GM23338 (cell line): ENCODE data around the gene RAD23B. TPM values are rescaled to one million over a fixed set of nuclear protein-coding genes. Genes with fewer than 3 reads are reported as not detected.

Experiments used
- ATAC-seq: fragments of 200-7000 bp; cut with Tn5 transposase; 3 replicates; pipeline ENCODE4 v1.9.1; 2020
- DNase-seq: peaks from one replicate; pipeline ENCODE4 v3.0.0-alpha.2; 2015; ENCODE audit warnings: low spot score
- H2AFZ ChIP-seq: fragments of 200-600 bp; sonication (generic); 2 replicates; pipeline ENCODE4 v1.8.0; 2016; ENCODE audit warnings: antibody characterized with exemption, mild to moderate bottlenecking, moderate library complexity
- H3F3A ChIP-seq: fragments of 200-600 bp; sonication (generic); replicated peaks from 2 replicates; pipeline ENCODE4 v1.8.0; 2017; ENCODE audit warnings: antibody characterized with exemption, mixed run types, low read depth
- H3K27ac ChIP-seq: fragments of 200-600 bp; sonication (generic); 2 replicates; pipeline ENCODE4 v1.6.1; 2016; ENCODE audit warnings: low read depth
- H3K27me3 ChIP-seq: fragments of 200-600 bp; sonication (generic); 2 replicates; pipeline ENCODE4 v1.8.0; 2016; ENCODE audit warnings: mild to moderate bottlenecking, mixed run types, moderate library complexity; ENCODE audit not compliant: insufficient read depth
- H3K36me3 ChIP-seq: fragments of 200-600 bp; sonication (generic); 2 replicates; pipeline ENCODE4 v1.8.0; 2016; ENCODE audit warnings: mild to moderate bottlenecking; ENCODE audit not compliant: insufficient read depth
- H3K4me1 ChIP-seq: fragments of 200-600 bp; sonication (generic); 2 replicates; pipeline ENCODE4 v1.8.0; 2016; ENCODE audit warnings: mild to moderate bottlenecking, moderate library complexity; ENCODE audit not compliant: insufficient read depth
- H3K4me2 ChIP-seq: fragments of 200-600 bp; sonication (generic); 2 replicates; pipeline ENCODE4 v1.7.1; 2017; ENCODE audit warnings: mixed run types
- H3K4me3 ChIP-seq: fragments of 200-600 bp; sonication (generic); 2 replicates; pipeline ENCODE4 v1.6.1; 2016; ENCODE audit warnings: mixed run types
- H3K79me2 ChIP-seq: fragments of 200-600 bp; sonication (generic); replicated peaks from 2 replicates; pipeline ENCODE4 v1.8.0; 2017; ENCODE audit warnings: mild to moderate bottlenecking; ENCODE audit not compliant: insufficient read depth
- H3K9me2 ChIP-seq: fragments of 200-600 bp; sonication (generic); 2 replicates; pipeline ENCODE4 v1.8.0; 2017; ENCODE audit not compliant: insufficient read depth
- H4K20me1 ChIP-seq: fragments of 200-600 bp; sonication (generic); replicated peaks from 2 replicates; pipeline ENCODE4 v1.8.0; 2017; ENCODE audit warnings: mild to moderate bottlenecking; ENCODE audit not compliant: insufficient read depth
- H3K27ac Mint-ChIP-seq: 2 replicates; pipeline ENCODE4 v1.8.0; 2020; ENCODE audit warnings: inconsistent platforms, mild to moderate bottlenecking, moderate library complexity, mixed read lengths
- H3K27me3 Mint-ChIP-seq: 3 replicates; pipeline ENCODE4 v1.8.0; 2022; ENCODE audit warnings: low read depth, mild to moderate bottlenecking, moderate library complexity, mixed read lengths, inconsistent platforms; ENCODE audit not compliant: insufficient read depth, poor library complexity
- H3K36me3 Mint-ChIP-seq: 3 replicates; pipeline ENCODE4 v1.8.0; 2021; ENCODE audit warnings: low read depth, mild to moderate bottlenecking, inconsistent platforms, moderate library complexity, mixed read lengths
- H3K4me1 Mint-ChIP-seq: 3 replicates; pipeline ENCODE4 v1.8.0; 2020; ENCODE audit warnings: mild to moderate bottlenecking, inconsistent platforms, mixed read lengths
- H3K4me3 Mint-ChIP-seq: 3 replicates; pipeline ENCODE4 v1.8.0; 2021; ENCODE audit warnings: moderate library complexity, mild to moderate bottlenecking, inconsistent platforms, mixed read lengths
- H3K9me3 Mint-ChIP-seq: 3 replicates; pipeline ENCODE4 v1.8.0; 2020; ENCODE audit warnings: moderate library complexity, mild to moderate bottlenecking, inconsistent platforms, mixed read lengths
- EZH2phosphoT487 ChIP-seq: fragments of 200-600 bp; sonication (generic); IDR thresholded peaks from one replicate; pipeline ENCODE4 v1.8.1; 2018; ENCODE audit warnings: antibody characterized with exemption; ENCODE audit not compliant: unreplicated experiment
- ZNF114 ChIP-seq: fragments of 250-450 bp; sonication (Bioruptor Pico); IDR thresholded peaks from 2 replicates; pipeline ENCODE4 v1.5.0; 2020; ENCODE audit warnings: mild to moderate bottlenecking, moderate library complexity
- polyA plus RNA-seq: library from polyadenylated mRNA; unstranded; fragments of >200 nt; fragmentation: Nextera tagmentation; extraction: Ambion mirVana; gene quantifications from 2 replicates; pipeline ENCODE4 v1.2.1, GENCODE V29; 2016
- total RNA-seq: library from RNA; depleted of rRNA; stranded (reverse); fragments of >200 nt; shearing (Covaris generic); gene quantifications from 2 replicates; pipeline ENCODE4 v1.2.3, GENCODE V29; 2014
- TF ChIP-seq, protein P1 (sequence below): IDR thresholded peaks from one replicate; pipeline ENCODE4 v1.6.1; 2018; ENCODE audit warnings: antibody characterized with exemption; ENCODE audit not compliant: unreplicated experiment
- TF ChIP-seq, protein P2 (sequence below), 2 experiments: fragments of 200-600 bp in 1 of 2; sonication (generic) in 1 of 2; conservative IDR thresholded peaks; 2 replicates each; pipeline versions ENCODE4 v1.5.1 to v1.6.1; 2016 to 2017; ENCODE audit warnings: antibody characterized with exemption in 2 of 2, low read depth in 2 of 2, mild to moderate bottlenecking in 2 of 2, moderate library complexity in 1 of 2

RAD23B gene
- total and polyA plus RNA-seq, 2 experiments from 2014 or later, result 31.1 to 137 TPM

DNA sequence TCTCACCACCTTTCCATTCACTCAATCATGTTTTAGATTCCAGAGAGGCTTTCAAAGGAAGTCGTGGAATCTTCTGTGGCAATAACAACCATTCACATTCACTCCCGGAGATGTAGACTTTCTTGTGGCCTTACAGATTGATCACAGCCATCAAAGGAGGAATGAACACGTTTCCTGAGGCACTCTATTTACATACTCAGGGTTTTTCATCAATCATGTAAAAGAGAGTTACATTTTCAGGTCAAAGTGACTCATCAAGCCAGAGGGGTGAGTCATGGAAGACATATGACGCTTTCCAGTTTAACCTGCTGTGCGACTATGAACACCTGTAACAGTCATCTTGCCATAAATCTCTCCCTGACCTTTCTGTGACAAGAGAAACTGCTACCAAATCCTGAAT, 39.3 kb upstream of the RAD23B start:
- H3K27me3 ChIP-seq, result no peaks in the 10 kb centered on the region
- H3F3A ChIP-seq, result no peaks in the 10 kb centered on the region
- no peak overlapping the region for H3K4me3 ChIP-seq
- H2AFZ ChIP-seq, result no peak overlapping the region
- Mint-ChIP-seq H3K4me1 (peaks cover 41% of the 10 kb centered on the region), H3K36me3 (no peaks in the 10 kb centered on the region), H3K27ac (no peak overlapping the region; the same call in 1 of the 2 replicates), H3K4me3 (no peak overlapping the region), H3K9me3 (no peaks in the 10 kb centered on the region), H3K27me3 (peaks cover 2% of the 10 kb centered on the region)
- H4K20me1 ChIP-seq, result no peaks in the 10 kb centered on the region
- TF ChIP-seq ZNF114, result no peak
- no peaks in the 10 kb centered on the region for H3K79me2 ChIP-seq
- no peak overlapping the region for H3K4me2 ChIP-seq
- DNase-seq, result no peak
- peaks cover 31% of the 10 kb centered on the region for H3K4me1 ChIP-seq
- ATAC-seq, result no peak
- H3K9me2 ChIP-seq, result no peaks in the 10 kb centered on the region
- no peak overlapping the region for H3K27ac ChIP-seq
- H3K36me3 ChIP-seq, result no peaks in the 10 kb centered on the region

DNA sequence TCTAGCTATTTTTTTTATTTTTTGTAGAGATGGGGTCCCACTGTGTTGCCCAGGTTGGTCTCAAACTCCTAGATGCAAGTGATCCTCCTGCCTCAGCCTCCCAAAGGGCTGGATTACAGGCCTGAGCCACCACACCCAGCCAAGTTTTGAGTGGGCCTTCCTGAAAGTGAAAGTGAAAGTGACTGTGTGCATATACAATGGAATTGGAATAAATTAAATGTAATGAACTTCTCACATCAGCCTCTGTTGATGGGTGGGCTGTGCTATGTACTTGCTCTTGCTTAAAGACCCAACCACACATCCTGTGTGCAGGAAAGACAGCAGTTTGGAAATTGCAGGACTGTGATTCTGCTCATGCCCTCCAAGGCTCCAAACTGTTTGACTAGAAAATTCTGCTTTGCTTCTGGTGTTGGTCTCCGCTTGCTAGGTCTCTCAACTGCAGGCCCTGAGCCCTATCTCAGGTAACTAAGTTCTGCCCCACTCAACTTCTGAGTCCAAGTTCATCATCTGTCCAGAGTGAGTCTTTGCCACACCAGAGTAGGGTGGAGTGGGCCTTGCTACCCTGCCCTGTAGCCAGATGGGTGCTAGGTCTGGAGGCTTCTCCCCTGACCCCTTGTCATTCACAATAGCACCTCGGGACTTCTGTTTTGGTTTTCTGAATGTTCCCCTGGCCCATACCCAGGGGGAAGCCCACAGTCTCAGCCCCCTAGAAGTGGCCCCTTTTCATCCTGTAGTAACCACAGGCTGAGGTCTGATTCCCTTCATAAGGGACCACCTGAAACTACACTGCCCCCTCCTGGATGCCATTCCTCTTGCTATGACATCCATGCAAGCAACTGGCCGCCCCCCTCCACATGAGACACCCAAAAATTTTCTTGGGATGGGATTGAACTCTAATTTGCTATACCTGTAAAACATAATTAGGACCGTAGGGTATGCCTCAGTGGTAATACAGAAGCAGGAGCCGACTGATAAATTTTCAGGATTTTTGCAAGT, 36.5 kb upstream of the RAD23B start:
- TF ChIP-seq, protein P1, sequence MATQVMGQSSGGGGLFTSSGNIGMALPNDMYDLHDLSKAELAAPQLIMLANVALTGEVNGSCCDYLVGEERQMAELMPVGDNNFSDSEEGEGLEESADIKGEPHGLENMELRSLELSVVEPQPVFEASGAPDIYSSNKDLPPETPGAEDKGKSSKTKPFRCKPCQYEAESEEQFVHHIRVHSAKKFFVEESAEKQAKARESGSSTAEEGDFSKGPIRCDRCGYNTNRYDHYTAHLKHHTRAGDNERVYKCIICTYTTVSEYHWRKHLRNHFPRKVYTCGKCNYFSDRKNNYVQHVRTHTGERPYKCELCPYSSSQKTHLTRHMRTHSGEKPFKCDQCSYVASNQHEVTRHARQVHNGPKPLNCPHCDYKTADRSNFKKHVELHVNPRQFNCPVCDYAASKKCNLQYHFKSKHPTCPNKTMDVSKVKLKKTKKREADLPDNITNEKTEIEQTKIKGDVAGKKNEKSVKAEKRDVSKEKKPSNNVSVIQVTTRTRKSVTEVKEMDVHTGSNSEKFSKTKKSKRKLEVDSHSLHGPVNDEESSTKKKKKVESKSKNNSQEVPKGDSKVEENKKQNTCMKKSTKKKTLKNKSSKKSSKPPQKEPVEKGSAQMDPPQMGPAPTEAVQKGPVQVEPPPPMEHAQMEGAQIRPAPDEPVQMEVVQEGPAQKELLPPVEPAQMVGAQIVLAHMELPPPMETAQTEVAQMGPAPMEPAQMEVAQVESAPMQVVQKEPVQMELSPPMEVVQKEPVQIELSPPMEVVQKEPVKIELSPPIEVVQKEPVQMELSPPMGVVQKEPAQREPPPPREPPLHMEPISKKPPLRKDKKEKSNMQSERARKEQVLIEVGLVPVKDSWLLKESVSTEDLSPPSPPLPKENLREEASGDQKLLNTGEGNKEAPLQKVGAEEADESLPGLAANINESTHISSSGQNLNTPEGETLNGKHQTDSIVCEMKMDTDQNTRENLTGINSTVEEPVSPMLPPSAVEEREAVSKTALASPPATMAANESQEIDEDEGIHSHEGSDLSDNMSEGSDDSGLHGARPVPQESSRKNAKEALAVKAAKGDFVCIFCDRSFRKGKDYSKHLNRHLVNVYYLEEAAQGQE, result no peak
- TF ChIP-seq, protein P2, sequence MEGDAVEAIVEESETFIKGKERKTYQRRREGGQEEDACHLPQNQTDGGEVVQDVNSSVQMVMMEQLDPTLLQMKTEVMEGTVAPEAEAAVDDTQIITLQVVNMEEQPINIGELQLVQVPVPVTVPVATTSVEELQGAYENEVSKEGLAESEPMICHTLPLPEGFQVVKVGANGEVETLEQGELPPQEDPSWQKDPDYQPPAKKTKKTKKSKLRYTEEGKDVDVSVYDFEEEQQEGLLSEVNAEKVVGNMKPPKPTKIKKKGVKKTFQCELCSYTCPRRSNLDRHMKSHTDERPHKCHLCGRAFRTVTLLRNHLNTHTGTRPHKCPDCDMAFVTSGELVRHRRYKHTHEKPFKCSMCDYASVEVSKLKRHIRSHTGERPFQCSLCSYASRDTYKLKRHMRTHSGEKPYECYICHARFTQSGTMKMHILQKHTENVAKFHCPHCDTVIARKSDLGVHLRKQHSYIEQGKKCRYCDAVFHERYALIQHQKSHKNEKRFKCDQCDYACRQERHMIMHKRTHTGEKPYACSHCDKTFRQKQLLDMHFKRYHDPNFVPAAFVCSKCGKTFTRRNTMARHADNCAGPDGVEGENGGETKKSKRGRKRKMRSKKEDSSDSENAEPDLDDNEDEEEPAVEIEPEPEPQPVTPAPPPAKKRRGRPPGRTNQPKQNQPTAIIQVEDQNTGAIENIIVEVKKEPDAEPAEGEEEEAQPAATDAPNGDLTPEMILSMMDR (conservative IDR thresholded peaks at IDR 0.05; ENCODE audit: low read depth in 2 of 2), result peak; percentile 62 to 74
- TF ChIP-seq EZH2phosphoT487 (no peak), ZNF114 (no peak)
- Histone ChIP-seq H4K20me1 (no peaks in the 10 kb centered on the region), H3K4me1 (peaks cover 29% of the 10 kb centered on the region), H3K4me3 (no peak overlapping the region), H3K4me2 (no peak overlapping the region), H3K27me3 (no peaks in the 10 kb centered on the region), H3K36me3 (no peaks in the 10 kb centered on the region), H2AFZ (no peak overlapping the region), H3F3A (no peaks in the 10 kb centered on the region), H3K27ac (no peak overlapping the region), H3K9me2 (no peaks in the 10 kb centered on the region), H3K79me2 (no peaks in the 10 kb centered on the region)
- H3K9me3 Mint-ChIP-seq, result no peaks in the 10 kb centered on the region
- H3K4me1 Mint-ChIP-seq, result peaks cover 35% of the 10 kb centered on the region
- DNase-seq (peak; percentile 71), ATAC-seq (peak; percentile 59)
- peaks cover 4% of the 10 kb centered on the region for H3K27me3 Mint-ChIP-seq
- no peaks in the 10 kb centered on the region for H3K36me3 Mint-ChIP-seq
- no peak overlapping the region for H3K4me3 Mint-ChIP-seq
- H3K27ac Mint-ChIP-seq, result no peak overlapping the region
